GM19455 (cell line): ENCODE data around the gene PRKD1.
"Not testable (repeated sequence)": the region's sequence is repeated elsewhere in the genome, so short reads cannot be mapped to it uniquely, and the experiment has no call there.

Experiments
- ATAC-seq: cut with Tn5 transposase; IDR thresholded peaks from one replicate; pipeline ENCODE4 v1.9.1; 2021; ENCODE audit not compliant: unreplicated experiment

PRKD1 gene

DNA sequence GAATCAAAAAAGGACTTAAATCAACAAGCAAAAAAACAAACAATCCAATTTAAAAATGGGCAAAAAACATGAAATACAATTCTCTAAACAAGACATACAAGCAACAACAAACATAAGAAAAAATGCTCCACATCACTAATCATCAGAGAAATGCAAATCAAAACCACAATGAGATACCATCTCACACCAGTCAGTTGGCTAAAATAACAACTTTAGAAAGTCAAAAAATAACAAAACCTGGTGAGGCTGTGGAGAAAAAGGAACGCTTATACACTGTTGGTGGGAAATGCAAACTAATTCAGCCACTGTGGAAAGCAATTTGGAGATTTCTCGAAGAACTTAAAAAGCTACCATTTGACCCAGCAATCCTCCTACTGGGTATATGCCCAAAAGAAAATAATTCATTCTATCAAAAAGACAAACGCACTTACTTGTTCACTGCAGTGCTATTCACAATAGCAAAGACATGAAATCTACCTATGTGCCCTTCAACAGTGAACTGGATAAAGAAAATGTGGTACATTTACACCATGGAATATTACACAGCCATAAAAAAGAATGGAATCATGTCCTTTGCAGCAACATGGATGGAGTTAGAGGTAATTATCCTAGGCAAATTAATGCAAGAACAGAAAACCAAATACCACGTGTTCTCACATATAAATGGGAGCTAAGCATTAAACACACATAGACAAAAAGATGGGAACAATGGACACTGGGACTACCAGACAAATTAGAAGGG, 26.9 kb downstream of the PRKD1 start:
- no peak for ATAC-seq

- ATAC-seq, result no peak
Observed at GRCh38 chr14:29898470-29898869, 29.2 kb downstream of the PRKD1 start.

- no peak for ATAC-seq
Observed at GRCh38 chr14:29897181-29897580, 30.5 kb downstream of the PRKD1 start.

- no peak for ATAC-seq
Observed at GRCh38 chr14:29896354-29896821, 31.3 kb downstream of the PRKD1 start.

- ATAC-seq, result no peak
Observed at GRCh38 chr14:29895591-29896083, 32.0 kb downstream of the PRKD1 start.

GRCh38 chr14:29893989-29894388, 33.7 kb downstream of the PRKD1 start:
- no peak for ATAC-seq

- no peak for ATAC-seq
Observed at GRCh38 chr14:29892327-29892726, 35.3 kb downstream of the PRKD1 start.

DNA sequence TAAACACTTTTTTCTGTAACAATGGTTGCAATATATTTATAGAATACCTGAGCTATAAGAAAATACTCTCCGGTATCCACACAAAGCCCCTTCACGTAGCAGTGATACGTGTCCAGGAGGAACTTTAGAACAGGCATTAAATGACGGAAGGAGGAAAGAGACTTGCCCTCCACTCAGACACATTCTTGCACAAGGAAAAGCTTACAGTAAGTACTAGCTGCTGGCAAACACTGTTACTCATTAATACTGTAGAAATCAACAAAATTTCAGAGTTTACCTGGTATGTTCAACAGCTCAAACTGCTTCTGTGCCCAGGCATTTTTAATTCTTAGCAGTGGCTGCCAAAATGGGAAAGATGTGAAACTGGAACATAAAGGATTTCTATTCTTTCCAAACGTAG, 41.7 kb downstream of the PRKD1 start:
- ATAC-seq, result no peak

DNA sequence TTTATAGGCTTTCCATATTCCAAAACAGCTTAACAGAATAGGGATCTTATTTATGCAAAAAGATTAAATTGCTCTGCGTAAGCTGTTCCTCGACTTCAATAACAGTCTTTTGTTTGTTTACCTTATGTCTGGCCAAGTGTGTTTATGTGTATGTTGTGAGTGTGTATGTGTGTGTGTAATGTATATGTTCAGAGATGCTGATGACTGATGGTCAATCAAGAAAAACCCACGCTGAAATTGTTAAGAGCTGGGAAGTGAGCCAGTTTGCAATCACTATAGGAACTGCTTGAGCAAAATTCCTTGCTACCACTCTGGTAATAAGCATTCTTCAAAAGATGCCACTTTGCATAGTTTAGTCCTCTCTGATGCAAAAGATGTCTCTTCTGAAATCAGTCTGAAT, 59.6 kb downstream of the PRKD1 start:
- ATAC-seq, result no peak

GRCh38 chr14:29865299-29865698, 62.3 kb downstream of the PRKD1 start:
- ATAC-seq, result no peak

GRCh38 chr14:29861996-29862395, 65.7 kb downstream of the PRKD1 start:
- no peak for ATAC-seq

DNA sequence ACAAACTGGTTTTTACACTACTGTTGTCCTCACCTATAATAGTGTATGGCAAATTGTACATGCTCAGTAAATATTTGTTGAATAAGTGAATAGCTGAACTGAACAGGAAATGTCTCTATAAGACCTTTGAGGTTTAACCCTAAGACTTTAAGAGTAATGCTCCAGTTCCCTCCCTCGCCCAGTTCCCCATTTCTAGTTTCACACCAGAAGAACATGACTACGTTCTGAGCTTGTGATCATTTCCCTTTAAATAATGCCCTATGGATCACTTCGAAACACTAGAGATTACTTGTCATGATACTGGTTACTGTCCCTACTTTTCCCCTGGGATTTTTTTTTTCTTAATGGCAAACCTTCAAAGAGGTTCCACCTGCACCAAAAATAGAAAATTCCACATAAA, 69.3 kb downstream of the PRKD1 start:
- ATAC-seq, result peak; percentile 86

- peak; percentile 53 for ATAC-seq
Observed at GRCh38 chr14:29857551-29857950, 70.1 kb downstream of the PRKD1 start.

DNA sequence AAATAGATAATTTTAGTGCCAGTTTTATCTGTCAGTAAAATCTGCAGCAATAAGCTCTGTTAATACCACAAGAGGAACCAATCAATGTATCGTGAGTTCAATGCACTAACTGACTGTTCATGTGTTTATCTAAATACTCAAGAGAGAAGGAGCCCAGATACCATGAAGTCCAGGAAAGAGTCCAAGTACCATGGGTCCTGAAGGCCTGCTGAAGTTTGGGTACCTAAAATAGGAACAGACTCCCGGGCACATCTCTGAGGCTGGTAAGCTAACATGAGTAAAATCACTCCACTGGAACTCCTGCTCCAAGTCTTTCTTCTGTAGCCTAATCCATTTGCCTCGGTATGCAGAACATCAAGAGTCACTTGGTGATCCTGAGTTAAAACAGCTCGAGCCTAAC, 71.1 kb downstream of the PRKD1 start:
- no peak for ATAC-seq

DNA sequence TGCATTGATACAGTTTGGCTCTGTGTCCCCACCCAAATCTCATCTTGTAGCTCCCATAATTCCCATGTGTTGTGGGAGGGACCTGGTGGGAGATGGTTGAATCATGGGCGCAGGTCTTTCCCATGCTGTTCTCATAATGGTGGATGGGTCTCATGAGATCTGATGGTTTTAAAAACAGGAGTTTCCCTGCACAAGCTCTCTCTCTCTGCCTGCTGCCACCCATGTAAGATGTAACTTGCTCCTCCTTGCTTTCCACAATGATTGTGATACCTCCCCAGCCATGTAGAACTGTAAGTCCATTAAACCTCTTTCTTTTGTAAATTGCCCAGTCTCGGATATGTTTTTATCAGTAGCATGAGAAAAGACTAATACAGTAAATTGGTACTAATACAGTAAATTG, 74.0 kb downstream of the PRKD1 start:
- ATAC-seq, result not testable (repeated sequence)

DNA sequence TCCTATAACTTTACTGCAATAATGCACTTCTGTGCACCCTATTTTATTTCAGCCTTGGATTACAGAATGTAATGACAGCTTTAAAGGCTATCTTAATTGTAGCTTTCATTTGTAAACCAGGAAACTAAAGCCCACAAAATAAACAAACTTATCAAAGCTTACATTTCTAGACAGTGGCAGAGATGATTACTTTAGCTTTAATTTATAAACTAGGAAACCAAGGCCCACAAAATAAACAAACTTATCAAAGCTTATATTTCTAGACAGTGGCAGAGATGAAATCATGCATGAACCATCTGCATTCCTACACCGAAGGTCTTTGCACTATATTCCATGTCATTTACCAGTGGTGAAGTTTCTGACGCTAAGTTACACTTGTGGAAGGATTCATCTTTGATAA, 74.4 kb downstream of the PRKD1 start:
- ATAC-seq, result no peak

DNA sequence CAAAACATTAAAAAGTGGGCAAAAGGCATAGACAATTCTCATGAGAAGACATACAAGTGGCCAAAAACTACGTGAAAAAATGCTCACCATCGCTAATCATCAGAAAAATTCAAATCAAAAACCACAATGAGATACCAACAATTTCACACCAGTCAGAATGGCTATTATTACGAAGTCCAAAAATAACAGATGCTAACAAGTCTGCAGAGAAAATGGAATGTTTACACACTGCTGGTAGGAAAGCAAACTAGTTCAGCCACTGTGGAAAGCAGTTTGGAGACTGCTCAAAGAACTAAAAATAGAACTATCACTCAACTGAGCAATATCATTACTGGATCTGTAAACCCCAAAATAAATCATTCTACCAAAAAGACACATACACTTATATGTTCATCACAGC, 76.2 kb downstream of the PRKD1 start:
- no peak for ATAC-seq

GRCh38 chr14:29847056-29847380, 80.6 kb downstream of the PRKD1 start:
- no peak for ATAC-seq

DNA sequence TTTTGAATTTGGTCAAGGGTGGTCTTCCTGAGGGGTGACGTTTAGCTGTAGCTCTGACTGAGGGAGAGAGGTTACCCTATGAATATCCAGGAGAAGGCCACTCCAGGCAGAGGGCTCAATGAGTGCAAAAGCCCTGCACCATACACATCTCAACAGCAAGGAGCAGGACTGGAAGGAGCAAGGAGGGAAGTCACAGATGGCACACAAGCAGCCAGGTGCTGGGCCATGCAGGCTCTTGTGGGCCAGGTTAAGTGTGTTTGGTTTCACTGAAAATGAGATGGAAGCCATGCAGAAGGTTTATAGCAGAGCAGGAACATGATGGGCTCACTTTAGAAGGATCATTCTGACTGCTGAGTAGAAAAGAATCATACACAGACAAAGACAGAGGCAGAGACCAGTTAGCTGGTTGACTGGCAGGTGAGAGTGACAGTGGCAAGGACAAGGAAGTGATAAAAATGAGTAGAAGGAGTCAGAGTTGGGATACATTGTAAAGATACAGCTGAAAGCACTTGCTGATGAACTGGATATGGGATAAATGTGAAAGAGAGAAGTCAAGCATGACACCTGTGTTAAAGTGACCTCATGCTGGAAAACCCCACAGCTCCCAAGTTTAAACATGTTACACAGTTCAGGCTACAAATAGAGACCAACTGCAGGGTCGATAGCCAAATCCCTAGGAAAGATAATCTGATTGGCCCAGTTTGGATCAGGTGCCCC, 81.2 kb downstream of the PRKD1 start:
- ATAC-seq, result peak; percentile 59

GRCh38 chr14:29843981-29844380, 83.7 kb downstream of the PRKD1 start:
- ATAC-seq, result no peak

DNA sequence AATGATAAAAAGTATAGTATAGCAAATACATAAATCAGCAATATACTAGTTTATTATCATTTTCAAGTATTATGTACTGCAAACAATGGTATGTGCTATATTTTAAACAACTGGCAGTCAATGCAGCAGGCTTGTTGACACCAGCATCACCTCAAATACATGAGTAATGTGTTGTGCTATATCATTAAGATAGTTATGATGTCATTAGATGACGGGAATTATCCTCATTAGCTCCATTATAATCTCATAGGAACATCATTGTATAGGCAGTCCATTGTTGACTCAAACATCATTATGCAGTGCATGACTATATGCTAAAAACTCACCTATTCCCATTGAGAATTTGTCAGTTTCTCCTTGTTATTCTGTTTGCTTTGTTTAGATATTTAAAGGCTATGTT, 85.4 kb downstream of the PRKD1 start:
- no peak for ATAC-seq

DNA sequence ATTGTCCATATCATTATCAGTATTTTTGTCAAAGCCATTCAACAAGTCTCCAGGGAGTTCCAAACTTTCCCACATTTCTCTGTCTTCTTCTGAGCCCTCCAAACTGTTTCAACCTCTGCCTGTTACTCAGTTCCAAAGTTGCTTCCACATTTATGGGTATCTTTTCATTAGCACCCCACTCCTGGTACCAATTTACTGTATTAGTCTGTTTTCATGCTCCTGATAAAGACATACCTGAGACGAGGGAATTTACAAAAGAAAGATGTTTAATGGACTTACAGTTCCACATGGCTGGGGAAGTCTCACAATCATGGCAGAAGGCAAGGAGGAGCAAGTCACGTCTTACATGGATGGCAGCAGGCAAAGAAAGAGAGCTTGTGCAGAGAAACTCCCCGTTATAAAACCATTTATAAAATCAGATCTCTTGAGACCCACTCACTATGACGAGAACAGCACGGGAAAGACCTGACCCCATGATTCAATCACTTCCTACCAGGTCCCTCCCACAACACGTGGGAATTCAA, 87.2 kb downstream of the PRKD1 start:
- ATAC-seq, result not testable (repeated sequence)
